Superior temporal gyrus (tissue), 1 donor: ENCODE measurements around the gene TJP3.
"Not testable (repeated sequence)": the region's sequence is repeated elsewhere in the genome, so short reads cannot be mapped to it uniquely, and the experiment has no call there.

Experiments used
- DNase-seq: peaks from one replicate; pipeline ENCODE4 v3.0.0-alpha.2; 2016; ENCODE audit errors: extremely low spot score

Gene TJP3, protein sequence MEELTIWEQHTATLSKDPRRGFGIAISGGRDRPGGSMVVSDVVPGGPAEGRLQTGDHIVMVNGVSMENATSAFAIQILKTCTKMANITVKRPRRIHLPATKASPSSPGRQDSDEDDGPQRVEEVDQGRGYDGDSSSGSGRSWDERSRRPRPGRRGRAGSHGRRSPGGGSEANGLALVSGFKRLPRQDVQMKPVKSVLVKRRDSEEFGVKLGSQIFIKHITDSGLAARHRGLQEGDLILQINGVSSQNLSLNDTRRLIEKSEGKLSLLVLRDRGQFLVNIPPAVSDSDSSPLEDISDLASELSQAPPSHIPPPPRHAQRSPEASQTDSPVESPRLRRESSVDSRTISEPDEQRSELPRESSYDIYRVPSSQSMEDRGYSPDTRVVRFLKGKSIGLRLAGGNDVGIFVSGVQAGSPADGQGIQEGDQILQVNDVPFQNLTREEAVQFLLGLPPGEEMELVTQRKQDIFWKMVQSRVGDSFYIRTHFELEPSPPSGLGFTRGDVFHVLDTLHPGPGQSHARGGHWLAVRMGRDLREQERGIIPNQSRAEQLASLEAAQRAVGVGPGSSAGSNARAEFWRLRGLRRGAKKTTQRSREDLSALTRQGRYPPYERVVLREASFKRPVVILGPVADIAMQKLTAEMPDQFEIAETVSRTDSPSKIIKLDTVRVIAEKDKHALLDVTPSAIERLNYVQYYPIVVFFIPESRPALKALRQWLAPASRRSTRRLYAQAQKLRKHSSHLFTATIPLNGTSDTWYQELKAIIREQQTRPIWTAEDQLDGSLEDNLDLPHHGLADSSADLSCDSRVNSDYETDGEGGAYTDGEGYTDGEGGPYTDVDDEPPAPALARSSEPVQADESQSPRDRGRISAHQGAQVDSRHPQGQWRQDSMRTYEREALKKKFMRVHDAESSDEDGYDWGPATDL

DNA sequence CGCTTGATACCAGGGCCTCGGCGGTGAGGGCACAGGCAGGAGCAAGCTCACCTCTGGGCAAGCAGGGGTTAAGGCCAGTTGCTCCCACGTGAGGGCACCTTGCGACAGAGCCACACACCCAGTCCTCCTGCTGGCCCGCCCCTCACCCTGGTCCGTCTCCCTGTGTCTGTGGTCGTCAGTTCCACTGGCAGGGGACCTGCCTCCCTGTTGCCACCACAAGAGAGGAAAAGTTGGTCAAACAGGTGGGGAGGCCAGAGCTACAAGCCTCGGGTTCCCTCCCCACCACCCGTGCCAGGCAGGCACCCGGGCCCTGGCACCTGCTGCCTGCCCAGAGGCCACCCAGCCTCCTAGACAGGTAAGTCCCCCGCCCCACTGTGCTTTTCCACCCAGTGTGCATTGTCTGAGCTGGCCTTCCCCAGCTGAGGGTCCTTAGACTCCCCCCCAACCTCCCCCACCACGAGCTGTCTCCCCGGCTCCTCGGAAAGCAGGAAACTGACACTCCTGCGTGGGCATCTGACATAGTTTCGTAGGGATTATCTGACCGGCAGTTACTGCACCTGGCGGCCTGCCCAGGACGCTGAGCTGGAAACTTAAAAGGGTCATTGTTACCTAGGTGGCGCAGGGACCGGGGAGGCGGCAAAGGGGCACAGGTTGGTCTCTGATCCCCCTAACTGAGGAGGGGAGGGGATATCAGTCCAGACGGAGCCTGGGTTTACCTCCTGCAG lies at the start of gene TJP3:
Gene TJP3 (plus strand): TSS at position 178 of the 725 bp plus-strand sequence. CDS start 20,049 bp downstream, outside the sequence.
- DNase-seq, result no peak

DNA sequence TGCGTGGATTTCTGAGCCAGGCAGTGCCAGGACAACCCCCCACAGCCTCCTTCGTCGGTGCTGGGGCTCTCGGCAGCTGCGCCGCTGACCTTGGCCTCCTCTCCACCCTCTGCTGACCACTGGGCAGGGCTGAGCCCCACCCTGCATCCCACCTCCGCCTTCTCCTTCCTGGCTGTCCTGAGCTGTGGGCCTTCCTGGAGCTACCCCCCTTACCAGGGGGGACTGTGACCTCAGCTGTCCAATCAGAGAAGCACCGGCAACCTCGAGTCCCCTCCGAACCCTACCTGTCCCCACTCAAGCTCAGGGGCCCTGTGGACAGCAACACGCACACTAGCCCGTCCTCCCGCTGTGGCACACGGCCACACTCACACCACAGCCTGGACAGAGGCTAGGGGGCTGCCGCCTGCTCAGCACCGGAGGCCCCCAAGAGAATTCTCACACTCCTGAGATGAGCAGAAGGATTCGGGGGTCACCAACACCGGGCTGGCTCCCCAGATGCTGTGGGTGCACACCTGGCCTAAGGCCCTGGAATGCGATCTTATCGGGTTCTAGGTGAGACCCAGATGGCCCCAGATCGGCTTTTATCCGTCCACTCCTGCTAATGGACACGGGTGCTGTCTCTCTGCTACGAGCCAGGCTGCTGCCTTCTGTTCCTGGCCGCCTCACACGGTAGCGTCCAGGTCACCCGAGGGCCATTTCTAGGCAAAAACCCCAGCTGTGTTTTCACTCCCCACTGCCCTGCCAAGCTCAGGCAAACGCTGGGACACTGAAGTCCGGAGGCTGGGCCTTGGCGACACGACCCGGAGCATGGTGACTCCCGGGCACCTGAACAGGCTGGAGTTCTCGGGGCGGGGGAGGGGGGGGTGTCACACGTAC lies 49.1 kb upstream of the TJP3 start:
- no peak for DNase-seq

DNA sequence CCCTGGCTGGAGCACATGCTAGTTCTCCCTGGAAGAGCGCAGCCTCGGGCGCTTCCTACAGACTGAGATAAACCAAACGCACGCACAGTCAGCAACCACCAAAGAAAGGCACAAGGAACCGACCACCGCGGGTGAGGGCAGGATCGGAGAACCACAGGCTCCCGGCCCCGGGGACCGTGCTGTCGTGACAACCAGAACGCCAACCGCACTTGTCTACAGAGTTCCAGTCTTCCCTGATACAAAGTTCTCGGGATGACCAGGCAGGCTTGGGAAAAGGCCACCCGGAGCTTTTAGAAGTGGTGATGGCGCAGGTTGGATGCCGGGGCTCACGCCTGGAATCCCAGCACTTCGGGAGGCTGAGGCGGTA lies 48.5 kb upstream of the TJP3 start:
- DNase-seq, result no peak

DNA sequence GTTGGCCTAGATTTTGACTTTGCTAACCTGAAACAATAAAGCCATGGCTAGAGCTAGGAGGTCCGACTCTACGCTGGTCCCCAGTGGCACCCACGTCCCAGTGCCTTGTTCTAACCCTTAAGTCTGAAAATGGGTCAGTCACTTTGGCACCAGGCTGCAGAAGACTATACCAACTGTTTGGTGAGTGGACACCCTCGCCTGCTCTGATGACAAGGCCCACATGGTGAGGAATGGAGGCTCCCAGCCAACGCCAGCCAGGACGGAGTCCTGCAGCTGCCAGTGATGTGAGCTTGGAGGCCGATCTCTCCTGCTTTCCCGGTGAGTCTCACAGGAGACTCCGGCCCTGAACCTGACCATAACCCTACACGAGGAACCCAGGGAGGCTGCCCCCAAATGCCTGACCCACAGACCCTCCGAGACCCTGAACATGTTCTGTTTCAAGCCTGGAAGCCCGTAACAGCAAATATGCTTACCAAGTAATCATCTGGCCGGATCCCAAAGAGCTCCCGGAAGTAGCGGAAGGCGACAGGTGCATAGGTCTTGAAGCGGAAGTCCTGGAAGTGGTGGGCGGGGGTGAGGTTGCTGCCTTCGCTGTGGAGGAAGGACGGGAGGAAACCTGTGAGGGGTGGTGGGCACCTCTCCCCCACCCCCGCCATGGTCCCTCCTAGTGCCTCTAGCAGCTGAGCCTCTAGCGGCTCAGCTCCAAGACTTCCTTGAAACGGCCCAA lies 47.5 kb upstream of the TJP3 start:
- DNase-seq, result peak; percentile 25

DNA sequence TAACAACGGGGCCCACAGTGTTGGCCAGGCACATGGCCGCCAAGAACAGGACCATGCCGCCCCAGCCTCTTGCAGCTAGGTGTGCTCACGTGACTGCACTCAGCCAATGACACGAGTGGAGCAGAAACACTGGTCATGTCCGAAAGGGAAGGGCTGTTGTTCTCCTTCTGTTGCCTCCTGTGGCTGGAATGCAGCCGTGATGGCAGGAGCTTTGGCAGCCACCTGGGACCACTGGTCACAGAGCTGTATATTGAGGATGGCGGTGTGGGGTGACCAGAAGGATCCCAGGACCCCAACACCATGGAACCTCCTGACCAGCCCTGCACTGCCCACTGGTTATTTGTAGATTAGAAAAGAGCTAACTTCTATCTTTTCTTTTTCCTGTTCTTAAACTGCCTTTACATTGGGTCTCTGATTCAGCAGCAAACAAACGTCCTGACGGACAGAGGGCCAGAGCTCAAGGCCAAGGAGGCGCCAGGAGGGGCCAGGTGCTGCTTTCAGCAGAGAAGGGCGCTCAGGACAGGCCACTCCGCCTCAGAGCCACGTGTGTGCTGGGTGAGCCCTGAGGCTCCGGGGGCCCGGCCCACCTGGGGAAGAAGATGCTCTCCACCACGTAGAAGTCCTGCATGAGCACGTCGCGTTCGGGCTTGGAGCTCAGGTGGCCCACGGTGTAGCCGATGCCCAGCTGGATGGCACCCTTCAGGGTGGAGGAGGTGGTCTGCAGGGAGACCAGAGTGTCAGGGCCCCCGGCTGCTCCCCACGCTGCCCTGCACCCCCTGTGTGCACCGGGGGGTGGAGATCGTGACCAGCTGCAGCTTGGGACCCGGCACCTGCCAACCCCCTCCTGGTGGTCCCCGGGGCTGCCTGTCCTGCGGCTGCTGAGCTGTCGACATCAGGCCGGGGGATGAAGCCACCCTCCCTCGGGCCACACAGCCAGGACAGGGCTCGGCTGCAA lies 46.6 kb upstream of the TJP3 start:
- no peak for DNase-seq

DNA sequence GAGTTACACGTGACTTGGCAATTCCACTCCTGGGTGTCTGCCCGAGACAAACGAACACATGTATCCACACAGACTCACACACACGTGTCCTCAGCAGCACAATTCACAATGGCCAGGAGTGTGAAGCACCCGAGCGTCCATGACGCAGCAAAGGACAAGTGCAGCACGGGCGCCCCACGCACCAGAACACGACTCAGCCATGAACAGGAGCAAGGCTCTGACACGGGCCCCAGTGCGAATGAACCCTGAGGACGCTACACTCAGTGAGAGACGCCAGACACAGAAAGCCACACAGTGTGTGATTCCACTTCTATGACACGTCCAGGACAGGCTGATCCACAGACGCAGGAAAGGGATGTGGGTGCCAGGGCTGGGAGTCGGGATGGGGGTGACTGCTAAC lies 44.3 kb upstream of the TJP3 start:
- DNase-seq, result no peak

DNA sequence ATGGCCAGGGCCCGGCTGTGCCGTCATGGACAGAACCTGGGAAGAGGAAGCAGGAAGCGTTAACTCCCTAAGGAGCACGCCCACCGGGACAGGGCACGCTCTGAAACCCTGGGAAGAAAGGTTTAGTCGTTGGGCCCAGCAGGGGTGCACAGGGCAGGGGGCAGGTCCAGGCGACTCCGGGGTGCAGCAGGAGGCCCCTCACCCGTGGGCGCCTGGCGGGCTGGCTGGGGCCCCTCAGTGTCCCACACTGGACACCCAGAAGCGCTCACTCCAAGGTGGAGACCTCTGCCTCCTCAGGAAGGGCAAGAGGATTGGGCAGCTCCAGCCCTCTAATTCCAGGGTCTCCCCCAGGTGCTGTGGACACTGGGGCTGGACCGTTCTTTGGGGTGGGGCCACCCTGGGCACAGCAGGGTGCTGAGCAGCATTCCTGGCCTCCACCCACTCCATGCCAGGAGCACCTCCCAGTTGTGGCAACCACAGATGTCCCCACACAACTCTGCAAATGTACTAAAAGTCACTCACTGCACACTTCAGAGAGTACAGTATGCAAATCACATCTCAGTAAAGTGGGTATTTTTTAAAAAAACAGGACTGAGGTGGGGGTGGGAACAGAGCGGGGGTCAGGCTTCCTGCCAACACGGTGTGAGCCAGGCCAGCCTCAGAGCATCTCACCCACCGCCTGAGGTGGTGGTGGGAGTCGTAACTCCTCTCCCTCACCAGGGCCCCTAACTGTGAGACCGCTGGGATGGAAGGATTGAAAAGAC lies 43.1 kb upstream of the TJP3 start:
- no peak for DNase-seq

DNA sequence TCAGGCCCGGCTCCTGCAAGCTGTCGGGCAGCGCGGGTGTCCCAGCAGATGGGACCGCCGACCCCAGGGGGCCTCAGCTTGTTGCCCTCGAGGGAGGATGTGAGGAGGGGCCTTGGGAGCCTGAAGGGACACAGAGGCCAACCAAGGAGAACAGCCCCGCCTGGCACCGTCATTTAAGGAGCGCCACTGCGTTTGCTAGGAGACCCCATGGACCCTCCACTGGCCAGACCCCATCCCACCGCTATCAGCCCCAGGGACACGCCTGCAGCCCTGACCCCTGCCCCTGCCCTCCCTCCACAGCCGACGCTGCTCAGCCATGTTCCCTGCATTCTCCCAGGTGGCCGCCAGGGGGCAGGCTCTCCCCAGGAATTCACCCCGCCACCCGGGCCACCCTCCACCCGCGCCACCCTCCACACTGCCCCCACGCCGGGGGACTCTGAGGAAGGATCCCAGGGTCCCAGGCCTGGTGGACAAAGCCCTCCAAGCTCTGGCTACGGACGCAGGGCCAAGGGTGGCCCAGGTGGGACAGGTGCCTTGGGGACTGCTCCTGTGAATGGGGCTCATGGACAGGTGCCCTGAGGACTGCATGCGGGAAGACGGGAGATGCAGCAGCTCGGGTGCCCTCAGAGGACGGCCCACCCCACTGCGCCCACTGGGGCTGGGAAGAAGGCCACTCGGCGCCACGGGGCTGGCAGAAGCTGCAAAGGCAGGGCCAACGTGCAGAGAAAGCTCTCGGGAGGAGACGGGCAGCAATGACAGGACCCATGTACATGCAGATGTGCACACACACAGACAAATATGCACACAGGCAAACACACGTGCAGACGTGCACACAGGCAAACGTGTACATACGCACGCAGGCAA lies 42.3 kb upstream of the TJP3 start:
- DNase-seq, result peak; percentile 47

DNA sequence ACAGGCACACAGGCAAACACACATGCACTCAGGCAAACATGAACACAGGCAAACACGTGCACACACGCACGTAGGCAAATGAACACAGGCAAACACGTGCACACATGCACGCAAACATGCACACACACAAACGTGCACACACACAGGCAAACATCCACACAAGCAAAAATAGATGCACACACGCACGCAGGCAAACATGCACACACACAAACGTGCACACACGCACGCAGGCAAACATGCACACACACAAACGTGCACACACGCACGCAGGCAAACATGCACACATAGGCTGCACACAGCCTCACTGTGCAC lies 41.7 kb upstream of the TJP3 start:
- not testable (repeated sequence) for DNase-seq

DNA sequence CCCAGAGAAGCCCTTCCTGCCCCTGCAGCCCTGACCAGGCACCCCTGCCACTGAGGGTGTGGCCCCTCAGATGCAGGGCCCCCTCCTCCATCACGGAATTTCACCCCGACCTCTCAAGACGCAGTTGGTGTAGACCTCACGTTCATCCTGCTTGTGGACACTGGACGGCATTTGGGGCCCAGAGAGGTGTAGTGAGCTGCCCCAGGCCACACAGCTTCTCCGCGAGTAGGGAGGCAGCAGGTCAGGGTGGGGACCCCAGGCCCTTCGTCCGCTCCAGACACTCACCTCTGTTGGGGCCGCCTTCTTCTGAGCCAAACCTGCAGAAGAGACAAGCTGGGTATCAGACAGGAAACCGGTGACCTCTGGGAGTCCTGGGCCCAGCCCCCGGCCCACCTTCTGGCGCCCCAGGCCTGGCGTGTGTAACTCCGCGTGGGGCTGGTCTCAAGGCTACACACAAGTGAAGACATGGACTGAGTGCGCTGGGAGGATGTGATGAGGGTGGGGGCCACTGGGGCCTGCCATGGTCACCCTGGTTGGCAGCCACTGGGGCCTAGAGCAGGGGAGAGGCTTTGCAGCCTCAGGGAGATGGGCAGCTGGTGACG lies 41.0 kb upstream of the TJP3 start:
- DNase-seq, result no peak

DNA sequence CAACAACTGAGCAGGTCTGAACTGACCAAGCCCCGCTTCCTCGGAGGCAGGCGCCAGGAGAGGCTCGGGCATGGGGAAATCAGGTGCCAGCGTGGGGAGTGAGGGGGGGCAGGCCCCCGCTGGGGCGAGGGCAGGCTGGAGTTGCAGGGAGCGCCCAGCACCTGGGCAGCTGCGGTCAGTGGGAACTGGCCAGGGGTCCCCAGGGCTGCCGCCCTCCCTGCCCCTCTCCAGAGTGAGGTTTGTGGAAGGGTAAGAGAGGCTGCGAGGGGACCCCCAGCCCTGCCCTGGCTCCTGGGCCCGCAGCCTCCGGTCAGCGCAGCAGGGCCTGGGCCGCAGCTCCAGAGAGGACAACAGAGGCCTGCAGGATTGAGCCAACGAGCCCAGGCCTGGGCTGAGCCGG lies 40.4 kb upstream of the TJP3 start:
- no peak for DNase-seq

DNA sequence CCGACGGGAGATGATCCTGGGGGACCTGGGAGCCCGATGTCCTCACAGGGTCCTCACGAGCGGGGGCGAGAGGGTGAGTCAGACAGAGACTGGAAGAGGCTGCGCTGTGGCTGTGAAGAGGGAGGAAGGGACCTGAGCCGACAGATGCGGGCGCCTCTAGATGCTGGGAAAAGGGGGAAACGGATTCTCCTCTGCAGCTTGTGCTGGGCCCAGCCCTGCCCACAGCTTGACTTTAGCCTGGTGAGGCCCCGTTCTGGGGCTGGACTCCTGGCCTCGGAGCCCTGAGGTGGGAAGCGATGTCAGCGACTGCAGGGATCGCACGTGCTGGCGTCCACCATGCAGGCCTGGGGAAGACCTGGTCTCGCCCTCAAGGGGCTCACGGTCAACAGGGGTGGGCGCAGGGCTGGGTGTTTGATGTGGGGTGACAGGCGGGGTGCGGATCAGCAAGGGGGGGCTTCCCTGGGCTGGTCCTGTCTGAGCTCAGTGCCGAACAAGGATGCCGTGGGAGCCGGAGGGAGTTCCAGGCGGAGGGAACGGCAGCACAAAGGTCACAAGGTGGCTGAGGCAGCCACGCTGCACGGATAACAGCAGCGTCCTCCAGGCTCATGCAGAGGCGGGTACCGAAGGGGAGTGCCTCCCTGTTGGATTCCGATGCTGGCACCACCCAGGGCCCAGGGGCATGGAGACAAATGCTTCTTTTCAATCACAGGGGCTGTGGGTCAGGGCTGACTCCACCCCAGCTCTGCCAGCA lies 39.7 kb upstream of the TJP3 start:
- peak; percentile 44 for DNase-seq

DNA sequence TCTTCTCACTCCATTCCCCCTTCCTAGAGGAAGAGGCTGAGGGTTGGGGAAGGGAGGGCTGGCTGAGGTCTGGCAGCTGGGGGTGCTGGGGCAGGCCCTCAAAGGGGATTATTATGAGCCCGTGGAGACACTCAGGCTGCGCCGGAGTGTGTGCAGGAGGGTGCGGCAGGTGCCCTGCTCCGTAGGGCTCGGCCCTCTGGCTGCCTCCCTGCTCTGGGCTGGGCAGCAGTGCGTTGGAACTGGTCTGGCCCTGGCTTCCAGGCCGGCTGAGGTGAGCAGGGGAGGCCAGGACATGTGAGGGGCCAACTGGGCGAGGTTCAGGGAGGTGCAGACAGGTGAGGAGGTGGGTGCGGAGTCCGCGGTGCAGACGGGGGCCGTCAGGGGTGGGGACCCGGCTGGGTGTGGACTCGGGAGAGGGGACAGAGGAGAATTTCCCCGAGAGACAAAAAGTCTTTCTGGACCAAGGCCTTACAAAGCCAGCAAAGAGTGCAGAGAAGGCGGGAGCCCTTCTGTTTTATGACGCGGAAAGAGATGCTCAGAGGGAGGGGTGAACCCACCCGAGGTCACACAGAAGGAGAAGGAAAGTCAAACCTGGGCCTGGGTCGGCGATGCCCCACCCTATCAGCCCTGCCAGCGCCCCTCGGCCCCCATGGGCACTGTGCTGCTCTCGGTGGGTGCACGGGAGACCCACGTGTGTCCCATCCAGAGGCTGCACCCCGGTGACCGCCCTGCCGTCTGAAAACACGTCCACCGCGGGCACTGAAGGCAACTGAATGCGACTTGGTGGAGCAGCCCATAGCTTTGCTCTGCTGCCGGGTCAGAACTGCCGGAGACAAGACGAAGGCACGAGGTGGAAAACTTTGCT lies 38.9 kb upstream of the TJP3 start:
- no peak for DNase-seq

DNA sequence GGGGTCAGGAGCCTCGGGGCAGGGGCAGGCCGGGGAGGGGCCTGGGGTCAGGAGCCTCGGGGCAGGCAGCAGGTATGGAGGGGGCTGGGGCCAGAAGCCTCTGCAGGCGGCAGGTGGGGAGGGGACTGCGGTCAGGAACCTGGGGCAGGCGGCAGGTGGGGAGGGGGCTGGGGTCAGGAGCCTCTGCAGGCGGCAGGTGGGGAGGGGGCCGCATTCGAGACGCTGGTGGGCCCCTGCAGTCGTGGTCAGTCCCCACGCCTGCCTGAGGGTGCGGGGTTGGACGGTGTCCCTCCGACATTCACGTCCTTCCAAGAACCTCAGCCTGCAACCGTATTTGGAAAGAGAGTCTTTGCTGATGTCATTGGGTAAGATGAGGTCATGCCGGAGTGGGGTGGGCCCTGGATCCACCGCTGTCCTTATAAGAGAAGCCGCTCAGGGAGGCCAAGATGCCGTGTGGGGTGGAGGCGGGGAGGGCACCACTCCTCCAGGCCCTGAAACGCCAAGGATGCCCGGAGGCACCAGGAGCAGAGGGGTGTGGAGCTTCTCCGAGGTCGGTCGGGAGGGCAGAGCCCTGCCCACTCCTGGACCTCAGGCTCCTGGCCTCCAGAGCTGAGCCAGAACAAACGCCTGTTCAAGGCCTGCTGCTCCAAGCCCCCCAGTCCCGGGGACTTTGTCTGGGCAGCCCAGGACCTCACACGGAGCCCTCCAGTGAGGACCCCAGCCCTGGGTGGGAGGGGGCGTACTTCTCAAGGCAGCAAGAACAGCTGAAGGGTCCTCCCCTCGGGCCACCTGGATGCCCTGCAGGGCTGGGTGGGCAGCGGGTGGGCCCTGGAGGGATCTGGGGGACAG lies 38.0 kb upstream of the TJP3 start:
- DNase-seq, result no peak
